RWPE1 (cell line): ENCODE results near the gene TPD52L2.
A peak's percentile ranks its signal among the peaks of the same experiment; 100 is the strongest.
"Not testable (repeated sequence)": the region's sequence is repeated elsewhere in the genome, so short reads cannot be mapped to it uniquely, and the experiment has no call there.

Experiments
- CTCF ChIA-PET: fragments of 350-600 bp; sonication (Branson Sonifier 250); formaldehyde crosslinking; extraction: SDS; loops from one replicate; lab custom pipeline; 2021; lab: Yijun Ruan, JAX
- POLR2A ChIA-PET: fragments of 400-600 bp; formaldehyde crosslinking; extraction: SDS; loops from one replicate; lab custom pipeline; 2020; ENCODE audit warnings: antibody characterized with exemption; ENCODE audit not compliant: low non-redundant PET; lab: Yijun Ruan, JAX
- DNase-seq: peaks from one replicate; pipeline ENCODE4 v3.0.0; 2012; ENCODE audit warnings: low spot score
- H3K27ac ChIP-seq: fragments of 450-650 bp; 2 replicates; pipeline ENCODE4 v1.5.1; 2017
- TF ChIP-seq, protein P1 (sequence below): fragments of 450-650 bp; conservative IDR thresholded peaks from 2 replicates; pipeline ENCODE4 v1.5.1; 2017; ENCODE audit warnings: low read depth, mild to moderate bottlenecking

The TPD52L2 gene

DNA sequence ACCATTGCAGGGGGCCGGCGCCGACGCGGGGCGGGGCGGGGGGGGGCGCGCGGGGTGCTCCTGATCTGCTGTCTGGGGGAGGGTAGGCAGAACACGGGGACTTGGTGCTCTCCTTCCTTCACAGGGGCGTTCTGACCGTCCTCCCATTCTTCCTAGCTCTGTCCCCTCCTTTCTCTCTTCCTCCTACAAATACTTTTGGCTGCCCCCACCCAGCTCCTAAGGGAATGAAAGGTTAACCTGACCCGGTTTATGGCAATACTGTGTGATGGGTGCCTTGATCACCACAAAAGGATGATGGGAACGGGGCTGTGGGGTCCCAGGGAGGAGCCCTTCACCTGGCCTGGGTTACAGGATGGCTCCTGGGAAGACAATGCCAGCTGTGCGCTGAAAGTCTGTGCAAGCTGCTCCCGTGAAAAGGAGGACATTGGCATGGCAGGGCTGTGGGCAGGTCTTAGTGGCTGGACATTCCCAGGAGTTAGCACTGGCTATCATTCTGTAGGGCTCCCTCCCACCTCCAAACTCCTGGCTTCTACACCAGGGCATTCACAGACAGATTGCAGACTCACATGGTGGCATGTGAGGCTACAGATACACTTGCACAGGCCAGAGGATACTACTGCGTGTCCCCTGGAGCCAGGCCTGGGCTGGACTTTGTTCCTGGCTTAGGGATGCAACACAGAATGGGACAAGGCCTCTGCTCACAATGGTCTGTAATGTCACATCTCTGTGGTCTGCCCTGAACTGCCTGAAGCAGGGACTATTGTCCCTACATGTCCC lies 1.9 kb upstream of the TPD52L2 start:
- peak overlapping the region; percentile 96 for H3K27ac ChIP-seq
- TF ChIP-seq, protein P1, sequence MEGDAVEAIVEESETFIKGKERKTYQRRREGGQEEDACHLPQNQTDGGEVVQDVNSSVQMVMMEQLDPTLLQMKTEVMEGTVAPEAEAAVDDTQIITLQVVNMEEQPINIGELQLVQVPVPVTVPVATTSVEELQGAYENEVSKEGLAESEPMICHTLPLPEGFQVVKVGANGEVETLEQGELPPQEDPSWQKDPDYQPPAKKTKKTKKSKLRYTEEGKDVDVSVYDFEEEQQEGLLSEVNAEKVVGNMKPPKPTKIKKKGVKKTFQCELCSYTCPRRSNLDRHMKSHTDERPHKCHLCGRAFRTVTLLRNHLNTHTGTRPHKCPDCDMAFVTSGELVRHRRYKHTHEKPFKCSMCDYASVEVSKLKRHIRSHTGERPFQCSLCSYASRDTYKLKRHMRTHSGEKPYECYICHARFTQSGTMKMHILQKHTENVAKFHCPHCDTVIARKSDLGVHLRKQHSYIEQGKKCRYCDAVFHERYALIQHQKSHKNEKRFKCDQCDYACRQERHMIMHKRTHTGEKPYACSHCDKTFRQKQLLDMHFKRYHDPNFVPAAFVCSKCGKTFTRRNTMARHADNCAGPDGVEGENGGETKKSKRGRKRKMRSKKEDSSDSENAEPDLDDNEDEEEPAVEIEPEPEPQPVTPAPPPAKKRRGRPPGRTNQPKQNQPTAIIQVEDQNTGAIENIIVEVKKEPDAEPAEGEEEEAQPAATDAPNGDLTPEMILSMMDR = no peak
- no peak for DNase-seq
- ChIA-PET CTCF (interaction anchor here (0.6 to 2.4 kb wide), 7 partner anchors 8 to 282 kb away, joined by 3 to 11 read pairs (median 4); partner anchors contain the start of gene LIME1), POLR2A (interaction anchor here (0.6 to 1.2 kb wide), 5 partner anchors 12 to 326 kb away, joined by 3 read pairs; partner anchors contain the start of gene PTK6)

DNA sequence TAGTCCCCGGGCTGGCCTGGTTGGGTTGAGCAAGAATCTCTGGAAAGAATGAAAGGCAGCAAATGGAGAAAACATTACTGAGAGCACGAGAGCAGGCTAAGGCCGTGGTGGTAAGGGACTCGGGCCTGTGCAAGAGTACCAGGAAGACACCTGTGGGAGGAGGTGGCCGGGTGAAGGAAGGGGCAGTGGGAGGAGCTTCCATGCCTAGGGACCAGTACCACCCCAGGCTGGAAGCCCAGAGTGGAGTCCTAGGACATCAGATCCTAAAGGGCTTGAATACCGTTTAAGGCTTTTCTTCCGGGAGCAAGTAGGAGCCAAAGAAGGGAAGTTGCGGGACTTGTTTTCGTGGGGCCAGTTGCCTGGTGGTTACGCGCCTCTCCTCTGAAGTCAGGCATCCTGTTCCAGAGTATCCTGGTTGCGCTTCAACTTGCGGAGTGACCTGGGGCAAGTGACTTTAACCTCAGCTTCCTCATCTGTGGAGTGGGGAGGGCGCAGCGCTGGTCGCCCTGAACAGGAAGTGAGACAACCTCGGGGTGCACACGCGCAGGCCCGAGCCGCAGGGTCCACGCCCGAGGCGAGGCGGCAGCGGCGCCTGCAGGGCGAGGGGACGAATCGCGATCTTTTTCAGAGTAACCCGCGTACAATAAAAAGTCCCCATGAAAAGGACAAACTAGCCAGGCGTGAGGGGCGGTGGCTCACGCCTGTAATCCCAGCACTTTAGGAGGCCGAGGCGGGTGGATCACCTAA lies 1.1 kb upstream of the TPD52L2 start:
- POLR2A ChIA-PET = interaction anchor here (0.6 to 2.5 kb wide), 8 partner anchors 10 to 117 kb away, joined by 3 to 10 read pairs (median 3); partner anchors contain the start of gene PRPF6
- peak overlapping the region; percentile 96 for H3K27ac ChIP-seq
- peak; percentile 78 for DNase-seq
- TF ChIP-seq, protein P1 = peak; percentile 94
- CTCF ChIA-PET = interaction anchor here (0.6 to 2.4 kb wide), 11 partner anchors 9 to 1141 kb away, joined by 3 to 11 read pairs (median 4); partner anchors contain the start of gene LIME1

DNA sequence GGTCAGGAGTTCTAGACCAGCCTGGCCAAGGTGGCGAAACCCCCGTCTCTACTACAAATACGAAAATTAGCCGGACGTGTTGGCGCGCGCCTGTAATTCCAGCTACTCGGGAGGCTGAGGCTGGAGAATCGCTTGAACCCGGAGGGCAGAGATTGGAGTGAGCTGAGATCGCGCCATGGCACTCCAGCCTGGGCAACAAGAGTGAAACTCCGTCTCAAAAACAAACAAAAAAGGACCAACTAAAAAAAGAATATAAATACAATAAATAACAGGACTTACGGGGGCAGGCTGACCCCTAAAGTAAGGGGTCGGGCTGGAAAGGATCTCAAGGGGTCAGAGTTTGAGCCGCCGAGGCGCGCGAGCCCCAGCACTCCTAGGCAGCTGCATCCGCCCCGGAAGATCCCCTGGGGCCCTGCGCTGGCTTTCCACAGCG lies 509 bp upstream of the TPD52L2 start:
- POLR2A ChIA-PET = interaction anchor here (0.6 to 2.5 kb wide), 15 partner anchors 10 to 303 kb away, joined by 3 to 10 read pairs (median 3); partner anchors contain the start of gene PRPF6
- CTCF ChIA-PET = interaction anchor here (0.6 to 2.4 kb wide), 12 partner anchors 10 to 1142 kb away, joined by 3 to 11 read pairs (median 5); partner anchors contain the start of gene LIME1
- peak overlapping the region; percentile 96 for H3K27ac ChIP-seq
- TF ChIP-seq, protein P1 = peak; percentile 44
- no peak for DNase-seq

DNA sequence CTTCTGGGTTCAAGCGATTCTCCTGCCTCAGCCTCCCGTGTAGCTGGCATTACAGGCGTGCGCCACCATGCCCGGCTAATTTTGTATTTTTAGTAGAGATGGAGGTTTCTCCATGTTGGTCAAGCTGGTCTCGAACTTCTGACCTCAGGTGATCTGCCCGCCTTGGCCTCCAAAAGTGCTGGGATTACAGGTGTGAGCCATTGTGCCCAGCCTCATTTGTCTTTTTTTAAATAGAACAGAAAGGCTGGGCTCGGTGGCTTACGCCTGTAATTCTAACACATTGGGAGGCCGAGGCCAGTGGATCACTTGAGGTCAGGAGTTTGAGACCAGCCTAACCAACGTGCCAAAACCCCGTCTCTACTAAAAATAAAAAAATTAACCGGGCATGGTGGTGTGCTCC lies 2.0 kb downstream of the TPD52L2 start:
- peak overlapping the region; percentile 96 for H3K27ac ChIP-seq
- DNase-seq, POLR2A ChIA-PET: not testable (repeated sequence)
- CTCF ChIA-PET = interaction anchor here (0.6 kb wide), 1 partner anchor 34 kb away, joined by 3 read pairs; no protein-coding TSS in a partner anchor

DNA sequence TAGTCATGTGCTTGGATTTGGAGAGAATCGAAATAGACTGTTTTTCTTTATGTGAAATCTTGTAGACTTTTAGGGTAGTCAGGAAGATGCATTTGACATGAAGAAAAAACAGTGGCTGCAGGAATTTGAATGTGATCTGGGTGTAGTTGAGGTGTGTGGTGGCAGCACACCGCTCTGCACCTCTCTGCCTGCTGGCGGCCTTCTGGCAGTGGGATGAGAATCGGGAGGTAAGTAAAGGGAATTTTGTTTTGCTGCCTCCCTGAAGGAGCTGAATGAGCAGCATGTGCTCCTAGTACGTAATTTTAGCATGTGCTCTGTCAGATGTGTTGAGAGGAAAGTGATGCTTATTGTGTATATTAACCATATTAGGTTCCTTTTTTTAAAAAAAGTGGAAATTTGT lies 3.2 kb downstream of the TPD52L2 start:
- DNase-seq = no peak
- CTCF ChIA-PET = no interaction called here
- peak overlapping the region; percentile 34 for H3K27ac ChIP-seq
- POLR2A ChIA-PET = interaction anchor here (0.7 kb wide), 1 partner anchor 311 kb away, joined by 3 read pairs; no protein-coding TSS in a partner anchor
- TF ChIP-seq, protein P1 = no peak

DNA sequence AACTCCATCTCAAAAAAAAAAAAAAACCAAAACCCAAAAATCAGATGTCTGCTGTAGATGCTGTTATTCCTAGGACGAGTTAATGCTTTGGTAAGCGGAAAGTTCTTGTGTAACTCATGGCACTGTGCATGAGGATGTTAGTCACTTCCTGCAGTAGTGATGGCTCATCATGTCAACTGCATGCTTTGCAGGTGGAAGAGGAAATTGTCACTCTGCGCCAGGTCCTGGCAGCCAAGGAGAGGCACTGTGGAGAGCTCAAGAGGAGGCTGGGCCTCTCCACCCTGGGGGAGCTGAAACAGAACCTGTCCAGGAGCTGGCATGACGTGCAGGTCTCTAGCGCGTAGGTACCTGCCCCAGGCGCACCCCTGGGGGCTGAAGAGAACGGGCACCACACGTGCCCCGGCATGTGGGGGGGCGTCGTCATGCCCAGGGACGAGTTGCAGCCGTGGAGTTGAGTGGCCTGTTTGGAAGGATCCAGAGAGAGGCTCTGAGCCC lies 8.5 kb downstream of the TPD52L2 start:
- ChIA-PET POLR2A (interaction anchor here (1.1 to 1.4 kb wide), 2 partner anchors 9 to 19 kb away, joined by 4 to 8 read pairs; partner anchors contain the start of gene TPD52L2), CTCF (interaction anchor here (0.5 to 0.6 kb wide), 2 partner anchors 22 to 110 kb away, joined by 3 to 7 read pairs; no protein-coding TSS in a partner anchor)
- TF ChIP-seq, protein P1 = no peak
- H3K27ac ChIP-seq = peak overlapping the region; percentile 92
- DNase-seq = peak; percentile 87

DNA sequence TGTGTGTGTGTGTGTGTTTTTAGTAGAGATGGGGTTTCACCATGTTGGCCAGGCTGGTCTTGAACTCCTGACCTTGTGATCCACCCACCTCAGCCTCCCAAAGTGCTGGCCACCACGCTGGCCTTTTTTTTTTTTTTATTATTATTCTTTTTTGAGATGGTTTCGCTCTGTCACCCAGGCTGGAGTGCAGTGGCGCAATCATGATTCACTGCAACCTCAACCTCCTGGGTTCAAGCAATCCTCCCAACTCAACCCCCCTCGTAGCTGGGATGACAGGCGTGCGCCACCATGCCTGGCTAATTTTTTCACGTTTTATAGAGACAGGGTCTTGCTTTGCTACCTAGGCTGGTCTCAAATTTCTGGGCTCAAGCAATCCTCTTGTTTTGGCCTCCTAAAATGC lies 9.2 kb downstream of the TPD52L2 start:
- POLR2A ChIA-PET = interaction anchor here (1.1 to 1.4 kb wide), 2 partner anchors 9 to 18 kb away, joined by 4 to 8 read pairs; partner anchors contain the start of gene TPD52L2

More for the DNA sequence above, 9.2 kb downstream of the TPD52L2 start:
- not testable (repeated sequence) for DNase-seq
- H3K27ac ChIP-seq = peak overlapping the region; percentile 92
- CTCF ChIA-PET = interaction anchor here (0.6 kb wide), 1 partner anchor 21 kb away, joined by 7 read pairs; no protein-coding TSS in a partner anchor
